H54 (cell line): ENCODE results near the gene ADAP2.
A peak's percentile ranks its signal among the peaks of the same experiment; 100 is the strongest.
"Not testable (repeated sequence)": the region's sequence is repeated elsewhere in the genome, so short reads cannot be mapped to it uniquely, and the experiment has no call there.

Experiments used
- DNase-seq: peaks from one replicate; pipeline ENCODE4 v3.0.0; 2011; ENCODE audit warnings: low spot score, mixed read lengths; ENCODE audit not compliant: insufficient read length
- FAIRE-seq: peaks from 3 replicates; lab custom pipeline; 2011; peaks lifted over from hg19 to GRCh38; lab: Jason Lieb, UNC
- POLR2A ChIP-seq: IDR thresholded peaks from 2 replicates; pipeline ENCODE4 v1.6.1; 2011; ENCODE audit warnings: low read depth, mild to moderate bottlenecking, low read length

ADAP2 gene

GRCh38 chr17:30969989-30970830 is 48.5 kb downstream of the ADAP2 start:
- no peak for TF ChIP-seq POLR2A
- FAIRE-seq (no peak), DNase-seq (no peak)

- peak; percentile 96 for TF ChIP-seq POLR2A
Measured at GRCh38 chr17:30970831-30971567, 49.3 kb downstream of the ADAP2 start, which contains the start of gene RNF135. Gene RNF135 (plus strand): TSS chr17:30971039. CDS start chr17:30971074, 35 bp downstream.

GRCh38 chr17:30975042-30975820 is 53.5 kb downstream of the ADAP2 start:
- DNase-seq (no peak), FAIRE-seq (no peak)
- TF ChIP-seq POLR2A, result no peak

More at GRCh38 chr17:30970831-30971567, 49.3 kb downstream of the ADAP2 start, which contains the start of gene RNF135:
- FAIRE-seq (no peak), DNase-seq (peak; percentile 82)

- not testable (repeated sequence) for DNase-seq, FAIRE-seq
Measured at GRCh38 chr17:30979919-30980318, 58.2 kb downstream of the ADAP2 start.

- no peak for TF ChIP-seq POLR2A
- no peak for DNase-seq
- no peak for FAIRE-seq
Measured at GRCh38 chr17:30981531-30982519, 60.1 kb downstream of the ADAP2 start.

- no peak for TF ChIP-seq POLR2A
- DNase-seq, result no peak
- FAIRE-seq, result no peak
Measured at GRCh38 chr17:30982855-30983254, 61.1 kb downstream of the ADAP2 start.

GRCh38 chr17:30990458-30990857 is 68.7 kb downstream of the ADAP2 start:
- DNase-seq (no peak), FAIRE-seq (no peak)
- no peak for TF ChIP-seq POLR2A

- no peak for FAIRE-seq
- DNase-seq, result no peak
- TF ChIP-seq POLR2A, result no peak
Measured at GRCh38 chr17:30992551-30992950, 70.8 kb downstream of the ADAP2 start.

- no peak for TF ChIP-seq POLR2A
- FAIRE-seq (no peak), DNase-seq (no peak)
Measured at GRCh38 chr17:30995347-30995746, 73.6 kb downstream of the ADAP2 start.

GRCh38 chr17:30996486-30996885 is 74.7 kb downstream of the ADAP2 start:
- TF ChIP-seq POLR2A, result no peak
- FAIRE-seq (no peak), DNase-seq (no peak)

- FAIRE-seq (no peak), DNase-seq (no peak)
- no peak for TF ChIP-seq POLR2A
Measured at GRCh38 chr17:30997270-30997669, 75.5 kb downstream of the ADAP2 start.

- no peak for TF ChIP-seq POLR2A
- DNase-seq, result no peak
- FAIRE-seq, result no peak
Measured at GRCh38 chr17:30997842-30998241, 76.1 kb downstream of the ADAP2 start.

GRCh38 chr17:31002047-31002446 is 80.3 kb downstream of the ADAP2 start:
- FAIRE-seq (no peak), DNase-seq (no peak)
- TF ChIP-seq POLR2A, result no peak
